ENCODE measurements around the gene PTPRJ.

The PTPRJ gene

GRCh38 chr11:48124880-48125279, 144.5 kb downstream of the PTPRJ start:
- H3K4me3 ChIP-seq (ENCODE audit: low read length, poor library complexity, severe bottlenecking): no peak overlapping the region
- H3K27me3 ChIP-seq (ENCODE audit: insufficient read depth, low read length, poor library complexity, severe bottlenecking): no peaks in the 10 kb centered on the region
- H2AFZ ChIP-seq (ENCODE audit: low read length): no peak overlapping the region
- H3K9me3 ChIP-seq (ENCODE audit: insufficient read depth, low read depth, low read length): no peaks in the 10 kb centered on the region
- peaks cover 1% of the 10 kb centered on the region for H3K4me1 ChIP-seq (ENCODE audit: insufficient read depth, low read length, poor library complexity, severe bottlenecking)
- no peaks in the 10 kb centered on the region for H3K79me2 ChIP-seq (ENCODE audit: insufficient read depth, low read length)
- H3K4me2 ChIP-seq (ENCODE audit: low read depth, low read length, poor library complexity, severe bottlenecking): no peak overlapping the region
- H4K20me1 ChIP-seq (ENCODE audit: insufficient read depth, low read length, poor library complexity, severe bottlenecking): no peaks in the 10 kb centered on the region
- no peaks in the 10 kb centered on the region for H3K36me3 ChIP-seq (ENCODE audit: insufficient read depth, low read length)
- H3K9me2 ChIP-seq (replicated peaks; ENCODE audit: low read depth, low read length): no peaks in the 10 kb centered on the region
- no peak overlapping the region for H3K9ac ChIP-seq (ENCODE audit: low read depth, low read length, poor library complexity, severe bottlenecking)
- no peaks in the 10 kb centered on the region for H3F3A ChIP-seq (ENCODE audit: low read depth)
- TF ChIP-seq EZH2phosphoT487 (IDR thresholded peaks at IDR 0.05; ENCODE audit: borderline replicate concordance) (no peak), CTCF (conservative IDR thresholded peaks at IDR 0.05; ENCODE audit: low read length) (no peak)

GRCh38 chr11:48125866-48126265, 145.5 kb downstream of the PTPRJ start:
- Histone ChIP-seq H3K9ac (ENCODE audit: low read depth, low read length, poor library complexity, severe bottlenecking) (no peak overlapping the region), H3K9me2 (replicated peaks; ENCODE audit: low read depth, low read length) (no peaks in the 10 kb centered on the region), H3K79me2 (ENCODE audit: insufficient read depth, low read length) (no peaks in the 10 kb centered on the region), H3K36me3 (ENCODE audit: insufficient read depth, low read length) (no peaks in the 10 kb centered on the region), H3K9me3 (ENCODE audit: insufficient read depth, low read depth, low read length) (no peaks in the 10 kb centered on the region), H3K4me1 (ENCODE audit: insufficient read depth, low read length, poor library complexity, severe bottlenecking) (peaks cover 5% of the 10 kb centered on the region), H3K4me3 (ENCODE audit: low read length, poor library complexity, severe bottlenecking) (no peak overlapping the region), H3F3A (ENCODE audit: low read depth) (no peaks in the 10 kb centered on the region), H2AFZ (ENCODE audit: low read length) (no peak overlapping the region), H3K4me2 (ENCODE audit: low read depth, low read length, poor library complexity, severe bottlenecking) (no peak overlapping the region), H3K27me3 (ENCODE audit: insufficient read depth, low read length, poor library complexity, severe bottlenecking) (no peaks in the 10 kb centered on the region), H4K20me1 (ENCODE audit: insufficient read depth, low read length, poor library complexity, severe bottlenecking) (no peaks in the 10 kb centered on the region)
- TF ChIP-seq EZH2phosphoT487 (IDR thresholded peaks at IDR 0.05; ENCODE audit: borderline replicate concordance) (no peak), CTCF (conservative IDR thresholded peaks at IDR 0.05; ENCODE audit: low read length) (no peak)

- Histone ChIP-seq H3K27me3 (ENCODE audit: insufficient read depth, low read length, poor library complexity, severe bottlenecking) (no peaks in the 10 kb centered on the region), H3K4me2 (ENCODE audit: low read depth, low read length, poor library complexity, severe bottlenecking) (no peak overlapping the region), H3K9me2 (replicated peaks; ENCODE audit: low read depth, low read length) (no peaks in the 10 kb centered on the region), H4K20me1 (ENCODE audit: insufficient read depth, low read length, poor library complexity, severe bottlenecking) (no peaks in the 10 kb centered on the region), H2AFZ (ENCODE audit: low read length) (no peak overlapping the region), H3K9me3 (ENCODE audit: insufficient read depth, low read depth, low read length) (no peaks in the 10 kb centered on the region), H3K79me2 (ENCODE audit: insufficient read depth, low read length) (no peaks in the 10 kb centered on the region), H3F3A (ENCODE audit: low read depth) (no peaks in the 10 kb centered on the region), H3K36me3 (ENCODE audit: insufficient read depth, low read length) (no peaks in the 10 kb centered on the region), H3K9ac (ENCODE audit: low read depth, low read length, poor library complexity, severe bottlenecking) (no peak overlapping the region), H3K4me3 (ENCODE audit: low read length, poor library complexity, severe bottlenecking) (no peak overlapping the region), H3K4me1 (ENCODE audit: insufficient read depth, low read length, poor library complexity, severe bottlenecking) (peaks cover 5% of the 10 kb centered on the region)
- no peak for TF ChIP-seq EZH2phosphoT487 (IDR thresholded peaks at IDR 0.05; ENCODE audit: borderline replicate concordance)
- TF ChIP-seq CTCF (conservative IDR thresholded peaks at IDR 0.05; ENCODE audit: low read length): no peak
Measured at GRCh38 chr11:48127521-48128183, 147.3 kb downstream of the PTPRJ start.

All from Loucy (cell line).